C4-2B (cell line): ENCODE results near the gene LBX2.

Experiments
- CTCF ChIP-seq: fragments of 450-650 bp; conservative IDR thresholded peaks from 2 replicates; pipeline ENCODE4 v1.5.1; 2017; ENCODE audit warnings: mild to moderate bottlenecking
- ZFX ChIP-seq: fragments of 450-650 bp; IDR thresholded peaks from 2 replicates; pipeline ENCODE4 v1.6.1; 2017

DNA sequence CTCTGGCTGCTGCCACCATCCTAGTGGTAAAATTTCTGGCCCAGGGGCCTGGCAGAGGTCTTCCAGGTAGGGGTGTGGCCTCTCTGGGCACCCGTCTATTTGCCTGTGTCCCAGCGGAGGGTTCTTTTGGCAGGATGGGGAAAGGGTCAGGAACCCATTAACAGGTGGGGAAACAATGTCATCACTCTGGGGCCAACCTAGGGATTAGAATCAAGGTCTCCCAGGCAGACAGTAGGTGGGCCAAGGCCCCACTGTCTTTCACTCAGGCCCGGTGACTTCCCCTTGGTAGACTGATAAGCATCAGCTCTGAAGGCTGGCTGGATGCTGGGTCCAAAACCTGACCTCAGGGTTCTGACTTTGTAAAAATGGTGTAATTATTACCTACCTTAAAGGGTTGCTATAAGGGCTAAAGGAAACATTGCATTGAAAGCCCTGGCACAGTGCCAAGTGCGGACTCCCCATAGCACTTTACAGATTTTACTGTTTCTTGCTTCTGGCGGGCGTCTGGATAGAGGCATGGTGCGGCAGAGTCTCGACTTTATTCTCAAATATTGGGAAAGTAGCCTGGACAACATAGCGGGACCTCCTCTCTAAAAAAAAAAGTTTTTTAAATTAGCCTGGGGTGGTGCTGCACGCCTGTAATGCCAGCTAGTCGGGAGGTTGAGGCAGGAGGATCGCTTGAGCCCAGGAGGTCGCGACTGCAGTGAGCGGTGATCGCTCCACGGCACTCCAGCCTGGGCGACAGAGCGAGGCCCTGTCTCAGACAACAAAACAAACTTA, 2.2 kb downstream of the LBX2 start:
- TF ChIP-seq CTCF (no peak), ZFX (no peak)
